Sciatic nerve (tissue), 2 donors: ENCODE results near the gene ALOX15. TPM values are rescaled to one million over a fixed set of nuclear protein-coding genes. Genes with fewer than 3 reads are reported as not detected.
"Not testable (repeated sequence)": the region's sequence is repeated elsewhere in the genome, so short reads cannot be mapped to it uniquely, and the experiment has no call there.

ENCODE experiments used
- ATAC-seq: fragments of 200-7000 bp; cut with Tn5 transposase; one replicate; pipeline ENCODE4 v1.9.1; 2020; ENCODE audit warnings: mild to moderate bottlenecking, moderate library complexity
- DNase-seq: peaks from one replicate; pipeline ENCODE4 v3.0.0-alpha.2; 2020; ENCODE audit warnings: low spot score
- intact Hi-C: fragments of 100-400 bp; cut with DNase I; formaldehyde crosslinking; loops from one replicate; pipeline ENCODE4 v1.14.2; 2022
- total RNA-seq: library from RNA; stranded (reverse); fragmentation: NEBNext Ultra II Directional; extraction: Animal tissue kit (Norgen Biotek cat#: 25700); gene quantifications from one replicate; pipeline ENCODE4 v1.2.1, GENCODE V29; 2021
- donor health status: DM: no; HTN: no; CAD: no.
- donor health status: DM: no; HTN: no; CAD: no.

Gene ALOX15
- total RNA-seq, 1 donor from 2014 or later, result 0.45 TPM

DNA sequence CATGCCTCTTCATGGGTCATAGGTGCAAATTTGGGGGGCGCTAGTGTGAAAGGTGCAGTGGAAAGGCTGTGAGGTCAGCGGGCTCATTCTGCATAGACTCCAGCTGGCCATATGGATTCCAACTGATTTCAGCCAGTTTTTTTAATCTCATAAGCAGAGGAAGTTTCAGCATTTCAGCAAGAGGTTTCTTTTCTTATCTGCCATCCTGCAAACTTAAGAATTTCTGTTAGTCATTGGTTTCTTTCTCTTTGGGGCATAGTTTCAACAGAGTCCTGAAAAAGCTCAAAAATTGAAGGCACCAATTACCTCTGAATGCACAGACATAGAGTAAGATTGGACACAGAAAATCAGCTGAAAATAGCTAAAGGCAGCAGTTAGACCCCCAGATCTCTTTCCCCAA, 16.2 kb upstream of the ALOX15 start:
- no peak for ATAC-seq
- intact Hi-C loops, result no loop called here
- DNase-seq, result no peak

DNA sequence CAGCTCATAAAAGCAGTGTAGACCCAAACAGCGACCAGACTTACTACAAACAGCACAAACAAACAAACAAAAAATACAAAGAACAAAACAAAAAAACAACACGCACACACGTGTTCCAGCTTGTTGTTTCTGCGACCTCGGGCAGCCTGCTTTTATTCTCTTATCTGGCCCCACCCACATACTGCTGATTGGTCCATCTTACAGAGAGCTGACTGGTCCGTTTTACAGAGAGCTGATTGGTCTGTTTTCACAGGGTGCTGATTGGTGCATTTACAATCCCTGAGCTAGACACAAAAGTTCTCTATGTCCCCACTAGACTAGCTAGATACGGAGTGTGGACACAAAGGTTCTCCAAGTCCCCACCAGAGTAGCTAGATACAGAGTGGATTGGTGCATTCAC, 14.5 kb upstream of the ALOX15 start:
- DNase-seq, intact Hi-C loops, ATAC-seq: not testable (repeated sequence)

DNA sequence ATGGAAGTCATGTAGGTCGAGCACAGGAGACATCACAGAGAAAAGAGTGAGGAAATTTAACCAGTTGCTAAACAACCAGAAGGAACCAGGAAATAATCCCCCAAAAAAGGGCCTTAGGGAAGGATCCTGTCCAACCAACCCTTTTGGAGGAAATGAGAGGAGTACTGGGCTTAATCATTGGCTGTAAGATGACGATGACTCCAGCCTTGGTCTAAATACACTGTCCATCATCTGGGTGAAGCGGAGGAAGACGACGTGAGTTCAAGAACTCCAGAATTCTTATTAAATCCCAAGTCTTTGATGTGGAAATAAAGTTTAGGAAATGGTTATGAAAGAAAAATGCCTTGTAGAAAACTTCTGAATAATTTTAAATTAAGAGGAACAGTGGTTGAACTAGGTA, 11.5 kb upstream of the ALOX15 start:
- intact Hi-C loops, result no loop called here
- ATAC-seq, result no peak
- DNase-seq, result no peak

DNA sequence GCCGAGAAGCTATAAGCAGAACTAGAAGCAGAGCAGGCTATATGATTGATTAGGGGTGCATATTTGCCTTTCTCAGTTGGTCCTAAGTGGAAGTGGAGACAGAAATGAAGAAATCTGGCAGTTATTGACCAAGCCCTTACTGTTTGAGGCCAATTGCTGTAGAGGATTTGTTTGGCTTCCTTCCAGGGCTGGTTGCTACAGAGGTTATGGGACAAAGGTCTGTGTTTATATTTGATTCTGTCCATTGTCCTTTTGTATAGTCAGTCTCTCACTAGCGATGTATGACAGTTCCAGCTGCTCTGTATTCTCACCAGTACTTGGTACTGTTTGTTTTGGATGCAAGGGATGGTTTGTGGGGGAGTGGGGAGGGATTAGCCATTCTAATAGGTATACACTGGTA, 7.3 kb upstream of the ALOX15 start:
- DNase-seq (peak; percentile 9), ATAC-seq (no peak)
- intact Hi-C loops, result no loop called here

- ATAC-seq (peak; percentile 52), DNase-seq (no peak)
- intact Hi-C loops, result no loop called here
Measured at GRCh38 chr17:4645642-4646041, 4.2 kb upstream of the ALOX15 start.

- no peak for ATAC-seq
- intact Hi-C loops, result no loop called here
- DNase-seq, result no peak
Measured at GRCh38 chr17:4643676-4644075, 2.2 kb upstream of the ALOX15 start.

DNA sequence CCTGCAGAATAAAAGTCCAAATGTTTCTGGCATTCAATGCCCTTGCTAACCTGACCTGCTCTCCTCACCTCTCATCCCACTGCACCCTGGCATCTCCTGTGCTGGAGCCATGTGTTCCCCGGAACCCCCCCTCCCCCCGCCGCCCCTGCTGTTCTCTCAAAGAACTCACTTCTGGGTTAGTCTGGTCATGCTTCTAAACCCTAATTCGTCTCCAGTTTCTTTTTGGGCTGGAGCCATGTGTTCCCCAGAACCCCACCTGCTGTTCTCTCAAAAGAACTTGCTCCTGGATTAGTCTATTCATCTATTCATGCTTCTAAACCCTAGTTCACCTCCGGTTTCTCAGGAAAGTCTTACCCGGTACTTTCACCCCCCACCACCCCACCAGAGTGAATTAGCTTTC, 808 bp upstream of the ALOX15 start:
- intact Hi-C loops, result no loop called here
- DNase-seq (no peak), ATAC-seq (no peak)

GRCh38 chr17:4640569-4641188, 799 bp downstream of the ALOX15 start:
- ATAC-seq, DNase-seq, intact Hi-C loops: not testable (repeated sequence)

GRCh38 chr17:4639301-4640059, 2.0 kb downstream of the ALOX15 start:
- ATAC-seq, result peak; percentile 23
- intact Hi-C loops, DNase-seq: not testable (repeated sequence)

DNA sequence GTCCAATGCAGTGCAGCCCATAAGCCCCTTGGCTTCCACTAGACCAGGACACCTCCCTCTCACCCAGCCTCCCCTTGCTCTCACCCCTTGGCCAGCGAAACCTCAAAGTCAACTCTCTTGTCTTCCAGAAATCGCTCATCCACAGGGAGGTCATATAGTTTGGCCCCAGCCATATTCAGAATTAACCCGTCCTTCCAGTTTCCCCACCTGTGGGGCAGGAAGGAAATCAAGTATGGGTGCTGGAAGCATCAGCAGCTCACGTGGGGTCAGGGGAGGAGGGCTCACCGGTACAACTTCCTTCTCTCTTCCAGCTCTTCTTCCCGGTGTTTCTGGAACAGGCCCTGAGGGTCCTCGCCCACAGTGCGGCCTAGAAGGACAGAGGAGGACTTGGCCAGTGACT, 2.7 kb downstream of the ALOX15 start:
- ATAC-seq, intact Hi-C loops, DNase-seq: not testable (repeated sequence)

- intact Hi-C loops, result no loop called here
Measured at GRCh38 chr17:4636474-4637100, 4.9 kb downstream of the ALOX15 start.

GRCh38 chr17:4635823-4636375, 5.6 kb downstream of the ALOX15 start:
- ATAC-seq (peak; percentile 67), DNase-seq (no peak)
- intact Hi-C loops, result no loop called here

More at GRCh38 chr17:4636474-4637100, 4.9 kb downstream of the ALOX15 start:
- no peak for ATAC-seq
- DNase-seq, result no peak

DNA sequence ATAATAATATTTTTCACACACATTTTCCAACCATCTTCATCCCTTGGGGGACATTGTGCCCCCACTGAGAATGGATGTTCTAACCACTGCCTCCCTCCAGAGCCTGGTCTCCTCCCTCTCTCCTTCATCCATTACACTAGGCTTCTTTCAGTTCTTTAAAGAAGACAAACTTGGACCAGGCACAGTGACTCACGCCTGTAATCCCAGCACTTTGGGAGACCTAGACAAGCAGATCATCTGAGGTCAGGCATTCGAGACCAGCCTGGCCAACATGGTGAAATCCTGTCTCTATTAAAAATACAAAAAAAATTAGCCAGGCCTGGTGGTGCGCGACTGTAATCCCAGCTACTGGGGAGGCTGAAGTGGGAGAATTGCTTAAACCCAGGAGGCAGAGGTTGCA, 6.5 kb downstream of the ALOX15 start:
- no peak for ATAC-seq
- intact Hi-C loops, result no loop called here

DNA sequence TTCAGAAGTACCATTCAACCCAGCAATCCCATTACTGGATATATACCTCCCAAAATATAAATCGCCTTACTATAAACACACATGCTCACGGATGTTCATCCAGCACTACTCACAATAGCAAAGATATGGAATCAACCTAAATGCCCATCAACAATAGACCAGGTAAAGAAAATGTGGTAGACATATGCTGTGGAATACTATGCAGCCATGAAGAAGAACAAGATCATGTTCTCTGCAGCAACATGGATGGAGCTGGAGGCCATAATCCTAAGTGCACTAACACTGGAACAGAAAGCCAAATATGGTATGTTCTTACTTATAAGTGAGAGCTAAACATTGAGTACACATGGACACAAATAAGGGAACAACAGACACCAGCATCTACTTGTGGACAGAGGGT, 7.8 kb downstream of the ALOX15 start:
- no peak for ATAC-seq
- no peak for DNase-seq
- intact Hi-C loops, result no loop called here

More for the DNA sequence above, 6.5 kb downstream of the ALOX15 start:
- no peak for DNase-seq

- ATAC-seq, result no peak
- DNase-seq, result peak; percentile 9
- intact Hi-C loops, result no loop called here
Measured at GRCh38 chr17:4632581-4632920, 8.9 kb downstream of the ALOX15 start.

GRCh38 chr17:4631836-4632580, 9.5 kb downstream of the ALOX15 start:
- intact Hi-C loops, result no loop called here
- ATAC-seq (no peak), DNase-seq (peak; percentile 46)

- intact Hi-C loops, result no loop called here
- DNase-seq (peak; percentile 44), ATAC-seq (no peak)
Measured at GRCh38 chr17:4631431-4631830, 10.0 kb downstream of the ALOX15 start.

DNA sequence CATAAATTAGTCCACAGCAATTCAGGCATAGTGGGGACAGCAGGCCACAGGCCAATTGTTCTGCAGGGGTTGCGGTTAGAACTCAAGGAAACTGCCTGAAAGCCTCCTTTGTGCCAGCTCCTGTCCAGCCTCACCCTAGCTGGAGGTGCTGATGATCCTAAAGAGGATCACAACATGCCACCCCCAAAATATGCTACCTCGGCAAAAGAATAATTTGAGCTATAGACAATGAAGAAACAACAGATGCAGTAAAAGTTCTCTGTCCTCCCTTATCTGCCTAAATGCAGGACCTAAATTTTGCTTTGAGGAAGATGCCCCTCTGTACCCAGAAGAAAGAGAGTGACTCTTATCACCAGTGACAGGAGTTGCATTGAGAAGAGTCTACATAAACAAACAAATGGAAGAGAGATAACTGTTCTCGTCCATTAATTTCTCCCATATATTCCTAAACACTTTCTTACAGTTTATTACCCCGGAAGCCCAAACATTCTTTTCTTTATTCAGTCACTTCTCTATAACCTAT, 14.7 kb downstream of the ALOX15 start:
- DNase-seq (no peak), ATAC-seq (no peak)
- intact Hi-C loops, result loop anchor here (10.0 kb wide), 1 partner anchor 62 kb away; the partner anchor contains the start of gene GGT6

GRCh38 chr17:4625181-4625617, 16.3 kb downstream of the ALOX15 start:
- intact Hi-C loops, result loop anchor here (10.0 kb wide), 1 partner anchor 60 kb away; the partner anchor contains the start of gene GGT6
- no peak for DNase-seq
- peak; percentile 39 for ATAC-seq
